ENCODE measurements around the gene ITIH2. TPM values are rescaled to one million over a fixed set of nuclear protein-coding genes. Genes with fewer than 3 reads are reported as not detected.
"Not testable (repeated sequence)": the region's sequence is repeated elsewhere in the genome, so short reads cannot be mapped to it uniquely, and the experiment has no call there.

The ITIH2 gene, protein sequence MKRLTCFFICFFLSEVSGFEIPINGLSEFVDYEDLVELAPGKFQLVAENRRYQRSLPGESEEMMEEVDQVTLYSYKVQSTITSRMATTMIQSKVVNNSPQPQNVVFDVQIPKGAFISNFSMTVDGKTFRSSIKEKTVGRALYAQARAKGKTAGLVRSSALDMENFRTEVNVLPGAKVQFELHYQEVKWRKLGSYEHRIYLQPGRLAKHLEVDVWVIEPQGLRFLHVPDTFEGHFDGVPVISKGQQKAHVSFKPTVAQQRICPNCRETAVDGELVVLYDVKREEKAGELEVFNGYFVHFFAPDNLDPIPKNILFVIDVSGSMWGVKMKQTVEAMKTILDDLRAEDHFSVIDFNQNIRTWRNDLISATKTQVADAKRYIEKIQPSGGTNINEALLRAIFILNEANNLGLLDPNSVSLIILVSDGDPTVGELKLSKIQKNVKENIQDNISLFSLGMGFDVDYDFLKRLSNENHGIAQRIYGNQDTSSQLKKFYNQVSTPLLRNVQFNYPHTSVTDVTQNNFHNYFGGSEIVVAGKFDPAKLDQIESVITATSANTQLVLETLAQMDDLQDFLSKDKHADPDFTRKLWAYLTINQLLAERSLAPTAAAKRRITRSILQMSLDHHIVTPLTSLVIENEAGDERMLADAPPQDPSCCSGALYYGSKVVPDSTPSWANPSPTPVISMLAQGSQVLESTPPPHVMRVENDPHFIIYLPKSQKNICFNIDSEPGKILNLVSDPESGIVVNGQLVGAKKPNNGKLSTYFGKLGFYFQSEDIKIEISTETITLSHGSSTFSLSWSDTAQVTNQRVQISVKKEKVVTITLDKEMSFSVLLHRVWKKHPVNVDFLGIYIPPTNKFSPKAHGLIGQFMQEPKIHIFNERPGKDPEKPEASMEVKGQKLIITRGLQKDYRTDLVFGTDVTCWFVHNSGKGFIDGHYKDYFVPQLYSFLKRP
- 0.57 TPM for total RNA-seq (2021; ENCODE audit: unreplicated experiment)
- not detected in 2 replicates for polyA plus RNA-seq (2012)
- Bru-seq, nascent RNA: not detected
- BruChase-seq, experiment 1, labeled RNA remaining after a 6-hour chase: not detected
- BruChase-seq, experiment 2, labeled RNA remaining after a 2-hour chase: not detected
- long read RNA-seq: 0 reads

DNA sequence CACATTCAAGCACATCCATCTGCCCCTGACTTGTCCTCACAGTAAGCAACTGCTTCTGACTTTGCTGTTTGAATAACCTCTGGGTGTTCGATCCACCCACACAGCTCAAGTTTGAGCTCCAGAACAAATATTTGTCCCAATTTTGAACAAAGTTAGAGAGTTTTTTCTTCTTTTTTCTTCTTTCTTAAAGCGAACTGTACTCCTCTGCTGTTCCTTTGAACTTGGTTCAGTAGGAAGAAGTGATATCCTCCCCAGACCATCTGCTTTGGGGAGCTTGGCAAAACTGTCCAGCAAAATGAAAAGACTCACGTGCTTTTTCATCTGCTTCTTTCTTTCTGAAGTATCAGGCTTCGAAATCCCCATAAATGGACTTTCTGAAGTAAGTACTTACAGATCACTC lies at the start of gene ITIH2:
Gene ITIH2, plus strand, starts transcription at position 177 of the 400 bp plus-strand sequence. Its CDS starts 119 bp downstream, at position 296.
- Histone ChIP-seq H3K9me3 (ENCODE audit: control insufficient read depth in 1 of 2, insufficient read depth in 1 of 2, low read depth in 1 of 2, low read length in 2 of 2) (no peaks in the 10 kb centered on the region), H2AFZ (ENCODE audit: low read depth, low read length, poor library complexity, severe bottlenecking) (no peak within 1 kb of the TSS), H3K36me3 (ENCODE audit: control insufficient read depth in 1 of 2, insufficient read depth in 2 of 2, low read length in 2 of 2) (no peaks in the 10 kb centered on the region), H3K79me2 (ENCODE audit: insufficient read depth, low read length) (no peaks in the 10 kb centered on the region), H3K4me1 (ENCODE audit: control insufficient read depth in 1 of 2, insufficient read depth in 2 of 2, low read length in 2 of 2) (no peaks in the 10 kb centered on the region), H3K4me3 (replicated peaks in 1 of 2; ENCODE audit: low read depth in 1 of 2, low read length in 2 of 2) (no peak within 1 kb of the TSS), H3K9ac (ENCODE audit: low read length) (no peak within 1 kb of the TSS), H3K9me2 (ENCODE audit: insufficient read depth) (no peaks in the 10 kb centered on the region), H3K27me3 (ENCODE audit: insufficient read depth, low read length) (peaks cover 48% of the 10 kb centered on the region), H3K4me2 (ENCODE audit: low read length) (no peak within 1 kb of the TSS), H4K20me1 (ENCODE audit: insufficient read depth) (no peaks in the 10 kb centered on the region), H3K27ac (ENCODE audit: low read depth, low read length) (no peak within 1 kb of the TSS)
- POLR2A ChIA-PET: no interaction called here
- intact Hi-C loops (cut with micrococcal nuclease): no loop called here
- BruUV-seq (replicated peaks): no TSS peak
- DNase-seq (ENCODE audit: low read depth, low spot score) (no peak), ATAC-seq (no peak)
- CTCF ChIA-PET: interaction anchor here (1.9 kb wide), 1 partner anchor 178 kb away, joined by 5 read pairs; no protein-coding TSS in a partner anchor
- RAD21 ChIA-PET (ENCODE audit: low non-redundant PET in 1 of 2, low total read pairs in 2 of 2, uncharacterized antibody in 2 of 2, unreplicated experiment in 2 of 2): no interaction called here
- TF ChIP-seq, protein P1, sequence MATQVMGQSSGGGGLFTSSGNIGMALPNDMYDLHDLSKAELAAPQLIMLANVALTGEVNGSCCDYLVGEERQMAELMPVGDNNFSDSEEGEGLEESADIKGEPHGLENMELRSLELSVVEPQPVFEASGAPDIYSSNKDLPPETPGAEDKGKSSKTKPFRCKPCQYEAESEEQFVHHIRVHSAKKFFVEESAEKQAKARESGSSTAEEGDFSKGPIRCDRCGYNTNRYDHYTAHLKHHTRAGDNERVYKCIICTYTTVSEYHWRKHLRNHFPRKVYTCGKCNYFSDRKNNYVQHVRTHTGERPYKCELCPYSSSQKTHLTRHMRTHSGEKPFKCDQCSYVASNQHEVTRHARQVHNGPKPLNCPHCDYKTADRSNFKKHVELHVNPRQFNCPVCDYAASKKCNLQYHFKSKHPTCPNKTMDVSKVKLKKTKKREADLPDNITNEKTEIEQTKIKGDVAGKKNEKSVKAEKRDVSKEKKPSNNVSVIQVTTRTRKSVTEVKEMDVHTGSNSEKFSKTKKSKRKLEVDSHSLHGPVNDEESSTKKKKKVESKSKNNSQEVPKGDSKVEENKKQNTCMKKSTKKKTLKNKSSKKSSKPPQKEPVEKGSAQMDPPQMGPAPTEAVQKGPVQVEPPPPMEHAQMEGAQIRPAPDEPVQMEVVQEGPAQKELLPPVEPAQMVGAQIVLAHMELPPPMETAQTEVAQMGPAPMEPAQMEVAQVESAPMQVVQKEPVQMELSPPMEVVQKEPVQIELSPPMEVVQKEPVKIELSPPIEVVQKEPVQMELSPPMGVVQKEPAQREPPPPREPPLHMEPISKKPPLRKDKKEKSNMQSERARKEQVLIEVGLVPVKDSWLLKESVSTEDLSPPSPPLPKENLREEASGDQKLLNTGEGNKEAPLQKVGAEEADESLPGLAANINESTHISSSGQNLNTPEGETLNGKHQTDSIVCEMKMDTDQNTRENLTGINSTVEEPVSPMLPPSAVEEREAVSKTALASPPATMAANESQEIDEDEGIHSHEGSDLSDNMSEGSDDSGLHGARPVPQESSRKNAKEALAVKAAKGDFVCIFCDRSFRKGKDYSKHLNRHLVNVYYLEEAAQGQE (IDR thresholded peaks at IDR 0.05; ENCODE audit: low read depth): no peak

DNA sequence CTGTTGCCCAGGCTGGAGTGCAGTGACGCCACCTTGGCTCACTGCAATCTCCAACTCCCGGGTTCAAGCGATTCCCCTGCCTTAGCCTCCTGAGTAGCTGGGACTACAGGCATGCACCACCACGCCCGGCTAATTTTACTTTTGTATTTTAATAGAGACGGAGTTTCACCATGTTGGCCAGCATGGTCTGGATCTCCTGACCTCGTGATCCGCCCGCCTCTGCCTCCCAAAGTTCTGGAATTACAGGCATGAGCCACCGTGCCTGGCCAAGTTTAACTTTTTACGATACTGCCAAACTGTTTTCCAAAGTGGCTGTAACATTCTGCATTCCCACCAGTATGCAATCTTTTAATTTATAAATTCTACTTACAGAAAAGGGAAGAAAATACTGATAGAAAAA lies 46.0 kb upstream of the ITIH2 start:
- H3K4me1 ChIP-seq (ENCODE audit: control insufficient read depth in 1 of 2, insufficient read depth in 2 of 2, low read length in 2 of 2); H3K9me3 ChIP-seq (ENCODE audit: control insufficient read depth in 1 of 2, insufficient read depth in 1 of 2, low read depth in 1 of 2, low read length in 2 of 2); ATAC-seq; H4K20me1 ChIP-seq (ENCODE audit: insufficient read depth); H3K36me3 ChIP-seq (ENCODE audit: control insufficient read depth in 1 of 2, insufficient read depth in 2 of 2, low read length in 2 of 2); BruUV-seq (replicated peaks); H2AFZ ChIP-seq (ENCODE audit: low read depth, low read length, poor library complexity, severe bottlenecking); H3K27ac ChIP-seq (ENCODE audit: low read depth, low read length); H3K4me3 ChIP-seq (replicated peaks in 1 of 2; ENCODE audit: low read depth in 1 of 2, low read length in 2 of 2); H3K79me2 ChIP-seq (ENCODE audit: insufficient read depth, low read length); RAD21 ChIA-PET (ENCODE audit: low non-redundant PET in 1 of 2, low total read pairs in 2 of 2, uncharacterized antibody in 2 of 2, unreplicated experiment in 2 of 2); CTCF ChIA-PET; H3K4me2 ChIP-seq (ENCODE audit: low read length); H3K9me2 ChIP-seq (ENCODE audit: insufficient read depth); intact Hi-C loops (cut with micrococcal nuclease); POLR2A ChIA-PET; DNase-seq (ENCODE audit: low read depth, low spot score); H3K9ac ChIP-seq (ENCODE audit: low read length): not testable (repeated sequence)
- peaks cover 33% of the 10 kb centered on the region for H3K27me3 ChIP-seq (ENCODE audit: insufficient read depth, low read length)

Measured in HCT116 (cell line).